PC-3 (cell line): Measurements from ENCODE around the gene JARID2. TPM values are rescaled to one million over a fixed set of nuclear protein-coding genes. Genes with fewer than 3 reads are reported as not detected.

Experiments
- ATAC-seq: fragments of 200-7000 bp; cut with Tn5 transposase; 2 replicates; pipeline ENCODE4 v1.9.1; 2020; ENCODE audit warnings: mild to moderate bottlenecking, moderate library complexity
- BruUV-seq: library from RNA; stranded (reverse); fragments of 400-500 nt; replicated peaks from 2 replicates; lab custom pipeline; 2021; lab: Mats Ljungman, UMichigan
- CTCF ChIA-PET: fragments of 300-600 bp; sonication (Branson Sonifier 250); formaldehyde crosslinking; loops from one replicate; lab custom pipeline; 2022; ENCODE audit warnings: antibody characterized with exemption; lab: Charles Lee
- POLR2A ChIA-PET: fragments of 300-600 bp; sonication (Branson Sonifier 250); formaldehyde crosslinking; loops from one replicate; lab custom pipeline; 2022; ENCODE audit warnings: antibody characterized with exemption; ENCODE audit not compliant: unreplicated experiment; lab: Charles Lee
- DNase-seq: peaks from one replicate; pipeline ENCODE4 v3.0.0-alpha.2; 2015
- H2AFZ ChIP-seq: fragments of 300-600 bp; sonication (generic); 2 replicates; pipeline ENCODE4 v1.6.0; 2016; ENCODE audit warnings: antibody characterized with exemption, low read length
- H3F3A ChIP-seq: fragments of 300-600 bp; sonication (generic); one replicate; pipeline ENCODE4 v1.6.0; 2017; ENCODE audit warnings: antibody characterized with exemption, low read length, control low read depth, mild to moderate bottlenecking; ENCODE audit not compliant: unreplicated experiment
- H3K27ac ChIP-seq: fragments of 300-600 bp; sonication (generic); 2 replicates; pipeline ENCODE4 v1.5.1; 2016; ENCODE audit warnings: mild to moderate bottlenecking, low read length
- H3K27me3 ChIP-seq: fragments of 300-600 bp; sonication (generic); 2 replicates; pipeline ENCODE4 v1.6.1; 2016; ENCODE audit warnings: low read length, mixed read lengths
- H3K36me3 ChIP-seq: fragments of 300-600 bp; sonication (generic); 2 replicates; pipeline ENCODE4 v1.6.1; 2016; ENCODE audit warnings: low read depth, mixed run types, low read length, mixed read lengths
- H3K4me1 ChIP-seq: fragments of 300-600 bp; sonication (generic); 2 replicates; pipeline ENCODE4 v1.5.1; 2016; ENCODE audit warnings: low read length; ENCODE audit not compliant: insufficient read depth
- H3K4me2 ChIP-seq: fragments of 300-600 bp; sonication (generic); 2 replicates; pipeline ENCODE4 v1.6.0; 2016; ENCODE audit warnings: low read length
- H3K4me3 ChIP-seq: fragments of 300-600 bp; sonication (generic); 2 replicates; pipeline ENCODE4 v1.5.1; 2016; ENCODE audit warnings: mild to moderate bottlenecking, low read length, mixed read lengths
- H3K79me2 ChIP-seq: fragments of 300-600 bp; sonication (generic); 2 replicates; pipeline ENCODE4 v1.6.1; 2017; ENCODE audit warnings: low read length, mixed read lengths
- H3K9ac ChIP-seq: fragments of 300-600 bp; sonication (generic); 2 replicates; pipeline ENCODE4 v1.6.0; 2016; ENCODE audit warnings: mild to moderate bottlenecking, low read length
- H3K9me2 ChIP-seq: fragments of 300-600 bp; sonication (generic); replicated peaks from 2 replicates; pipeline ENCODE4 v1.6.1; 2016; ENCODE audit warnings: mixed run types, low read length, mixed read lengths
- H3K9me3 ChIP-seq: fragments of 300-600 bp; sonication (generic); 2 replicates; pipeline ENCODE4 v1.6.1; 2016; ENCODE audit warnings: low read length, mixed read lengths
- H4K20me1 ChIP-seq: fragments of 300-600 bp; sonication (generic); 2 replicates; pipeline ENCODE4 v1.6.1; 2016; ENCODE audit warnings: low read length, mixed read lengths
- CTCF ChIP-seq: fragments of 300-600 bp; sonication (generic); conservative IDR thresholded peaks from 2 replicates; pipeline ENCODE4 v1.5.1; 2017; ENCODE audit warnings: antibody characterized with exemption, low read depth, mild to moderate bottlenecking, low read length
- EZH2phosphoT487 ChIP-seq: fragments of 300-600 bp; sonication (generic); IDR thresholded peaks from 2 replicates; pipeline ENCODE4 v1.6.1; 2018; ENCODE audit warnings: mild to moderate bottlenecking, antibody characterized with exemption, low read length, borderline replicate concordance
- intact Hi-C: fragments of 100-400 bp; cut with micrococcal nuclease; formaldehyde crosslinking; loops from 2 replicates; pipeline ENCODE4 v1.9.0; 2023
- total RNA-seq: library from RNA; depleted of rRNA; stranded (reverse); fragments of >200 nt; gene quantifications from 2 replicates; pipeline ENCODE4 v1.2.3, GENCODE V29; 2014

Gene JARID2
- total RNA-seq, 1 experiment from 2014 or later, result 11.0 TPM

GRCh38 chr6:15253203-15254022 is 7.5 kb downstream of the JARID2 start:
- H4K20me1 ChIP-seq, result peaks cover 70% of the 10 kb centered on the region
- H3K4me3 ChIP-seq, result no peak overlapping the region
- intact Hi-C loops, result no loop called here
- H3K36me3 ChIP-seq, result no peaks in the 10 kb centered on the region
- BruUV-seq, result no TSS peak
- H3K9ac ChIP-seq, result no peak overlapping the region
- ChIA-PET POLR2A (no interaction called here), CTCF (no interaction called here)
- peaks cover 28% of the 10 kb centered on the region for H3K4me1 ChIP-seq
- H3F3A ChIP-seq, result no peaks in the 10 kb centered on the region
- H3K79me2 ChIP-seq, result peaks cover 97% of the 10 kb centered on the region
- TF ChIP-seq CTCF, result no peak
- H3K9me2 ChIP-seq, result no peaks in the 10 kb centered on the region
- no peaks in the 10 kb centered on the region for H3K27me3 ChIP-seq
- ATAC-seq (no peak), DNase-seq (no peak)
- no peak overlapping the region for H2AFZ ChIP-seq
- no peak overlapping the region for H3K4me2 ChIP-seq
- no peak overlapping the region for H3K27ac ChIP-seq
- H3K9me3 ChIP-seq, result no peaks in the 10 kb centered on the region

- H2AFZ ChIP-seq, result no peak overlapping the region
- peaks cover 76% of the 10 kb centered on the region for H4K20me1 ChIP-seq
- CTCF ChIA-PET, result interaction anchor here (0.6 kb wide), 1 partner anchor 189 kb away, joined by 3 read pairs; no protein-coding TSS in a partner anchor
- ATAC-seq, result no peak
- H3K36me3 ChIP-seq, result no peaks in the 10 kb centered on the region
- H3K4me2 ChIP-seq, result no peak overlapping the region
- POLR2A ChIA-PET, result no interaction called here
- DNase-seq, result peak; percentile 61
- H3F3A ChIP-seq, result no peaks in the 10 kb centered on the region
- H3K9ac ChIP-seq, result no peak overlapping the region
- H3K27me3 ChIP-seq, result no peaks in the 10 kb centered on the region
- H3K79me2 ChIP-seq, result peaks cover 100% of the 10 kb centered on the region
- peaks cover 34% of the 10 kb centered on the region for H3K4me1 ChIP-seq
- H3K4me3 ChIP-seq, result no peak overlapping the region
- no peaks in the 10 kb centered on the region for H3K9me2 ChIP-seq
- intact Hi-C loops, result no loop called here
- no TSS peak for BruUV-seq
- peak; percentile 52 for TF ChIP-seq CTCF
- no peak for TF ChIP-seq EZH2phosphoT487
- no peaks in the 10 kb centered on the region for H3K9me3 ChIP-seq
- no peak overlapping the region for H3K27ac ChIP-seq
Measured at GRCh38 chr6:15254070-15254975, 8.5 kb downstream of the JARID2 start.
